HG02610 (cell line): ENCODE measurements around the gene SKA2.
"Not testable (repeated sequence)": the region's sequence is repeated elsewhere in the genome, so short reads cannot be mapped to it uniquely, and the experiment has no call there.

Experiments
- ATAC-seq: cut with Tn5 transposase; IDR thresholded peaks from one replicate; pipeline ENCODE4 v1.9.1; 2021; ENCODE audit warnings: mild to moderate bottlenecking, moderate library complexity; ENCODE audit not compliant: unreplicated experiment

SKA2 gene

GRCh38 chr17:59154721-59155438, at the start of gene SKA2:
TSS of gene SKA2 (minus strand) at chr17:59155186. CDS start at chr17:59155163, 23 bp downstream.
- ATAC-seq, result peak; percentile 82

GRCh38 chr17:59202320-59202719, 47.3 kb upstream of the SKA2 start:
- no peak for ATAC-seq

- ATAC-seq, result no peak
These were observed 44.4 kb upstream of the SKA2 start for GRCh38 chr17:59199398-59199797.

GRCh38 chr17:59193336-59193862, 38.4 kb upstream of the SKA2 start:
- no peak for ATAC-seq

GRCh38 chr17:59190806-59191205, 35.8 kb upstream of the SKA2 start:
- no peak for ATAC-seq

- ATAC-seq, result no peak
These were observed 31.9 kb upstream of the SKA2 start for GRCh38 chr17:59186850-59187249.

GRCh38 chr17:59185997-59186396, 31.0 kb upstream of the SKA2 start:
- no peak for ATAC-seq

GRCh38 chr17:59181481-59181880, 26.5 kb upstream of the SKA2 start:
- ATAC-seq, result no peak

GRCh38 chr17:59180626-59181025, 25.6 kb upstream of the SKA2 start:
- ATAC-seq, result no peak

- not testable (repeated sequence) for ATAC-seq
These were observed 24.6 kb upstream of the SKA2 start for GRCh38 chr17:59179601-59180000.

- ATAC-seq, result no peak
These were observed 23.4 kb upstream of the SKA2 start for GRCh38 chr17:59178266-59178985.

GRCh38 chr17:59175076-59175475, 20.1 kb upstream of the SKA2 start:
- no peak for ATAC-seq

GRCh38 chr17:59174671-59175070, 19.7 kb upstream of the SKA2 start:
- ATAC-seq, result no peak

- ATAC-seq, result no peak
These were observed 17.5 kb upstream of the SKA2 start for GRCh38 chr17:59172436-59173004.

- ATAC-seq, result no peak
These were observed 12.6 kb upstream of the SKA2 start for GRCh38 chr17:59167571-59168001.

- peak; percentile 69 for ATAC-seq
These were observed 11.0 kb upstream of the SKA2 start for GRCh38 chr17:59165933-59166342.

GRCh38 chr17:59161477-59161876, 6.5 kb upstream of the SKA2 start:
- no peak for ATAC-seq

- no peak for ATAC-seq
These were observed 5.4 kb upstream of the SKA2 start for GRCh38 chr17:59160157-59161025.

- ATAC-seq, result peak; percentile 90
These were observed 622 bp upstream of the SKA2 start, which contains the start of gene PRR11 for GRCh38 chr17:59155439-59156177. TSS of gene PRR11 (plus strand) at chr17:59155746. CDS start at chr17:59169753, 14,007 bp downstream.

- ATAC-seq, result no peak
These were observed 680 bp downstream of the SKA2 start for GRCh38 chr17:59154292-59154720.
